NCI-H510A treated with DMSO at 0.1 percent for 48 hours (cell line): Measurements from ENCODE around the gene PHF5A.
"Not testable (repeated sequence)": the region's sequence is repeated elsewhere in the genome, so short reads cannot be mapped to it uniquely, and the experiment has no call there.

Source experiments
- DNase-seq: peaks from one replicate; lab custom pipeline; 2025; lab: John Stamatoyannopoulos, UW

Gene PHF5A

DNA sequence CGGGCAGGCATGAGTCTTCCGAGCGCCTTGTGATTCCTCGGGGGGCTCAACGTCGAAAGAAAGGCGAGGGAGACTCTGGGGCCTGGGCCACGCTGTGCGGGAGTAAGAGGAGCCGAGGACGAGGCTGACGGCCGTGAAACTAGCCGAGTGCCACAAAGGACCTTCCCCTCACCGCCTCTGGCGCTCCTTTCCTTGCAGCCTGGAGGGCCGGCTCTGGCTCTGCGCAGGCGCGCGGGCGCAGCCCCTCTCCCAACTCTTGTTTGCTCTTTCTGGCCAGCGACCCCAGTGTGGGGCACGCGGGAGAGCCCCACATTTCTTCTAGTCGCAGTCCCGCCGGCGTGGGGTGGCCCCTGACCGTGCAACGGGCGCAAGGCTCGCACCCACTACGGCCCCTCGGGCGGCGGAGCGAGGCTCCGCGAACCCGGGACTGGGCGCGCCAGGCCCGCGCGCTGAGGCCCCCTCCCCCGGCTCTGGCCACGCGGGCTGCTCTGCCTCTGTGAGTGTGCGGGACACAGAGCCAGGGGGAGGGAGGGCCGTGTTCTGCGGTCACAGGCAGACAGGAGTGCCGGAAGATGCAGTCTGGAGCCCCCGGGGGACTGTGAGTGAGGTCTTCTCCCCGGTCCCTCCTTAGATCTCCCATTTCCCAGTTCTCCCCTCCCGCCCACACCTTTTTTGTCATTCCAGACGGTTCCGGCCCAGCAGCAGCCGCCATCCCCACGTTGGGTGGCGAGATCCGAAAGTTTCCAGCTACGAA lies 20.9 kb downstream of the PHF5A start:
- DNase-seq = peak; percentile 45

- peak; percentile 76 for DNase-seq
These were observed 21.7 kb downstream of the PHF5A start, which contains the start of gene TOB2 for GRCh38 chr22:41446639-41447434. Gene TOB2, minus strand, starts transcription at chr22:41446801. Its CDS starts 9,456 bp downstream, at chr22:41437345.

GRCh38 chr22:41446057-41446501 lies 22.4 kb downstream of the PHF5A start:
- peak; percentile 3 for DNase-seq

GRCh38 chr22:41445129-41446056 lies 23.1 kb downstream of the PHF5A start:
- peak; percentile 30 for DNase-seq

GRCh38 chr22:41444360-41445128 lies 23.9 kb downstream of the PHF5A start:
- peak; percentile 88 for DNase-seq

DNA sequence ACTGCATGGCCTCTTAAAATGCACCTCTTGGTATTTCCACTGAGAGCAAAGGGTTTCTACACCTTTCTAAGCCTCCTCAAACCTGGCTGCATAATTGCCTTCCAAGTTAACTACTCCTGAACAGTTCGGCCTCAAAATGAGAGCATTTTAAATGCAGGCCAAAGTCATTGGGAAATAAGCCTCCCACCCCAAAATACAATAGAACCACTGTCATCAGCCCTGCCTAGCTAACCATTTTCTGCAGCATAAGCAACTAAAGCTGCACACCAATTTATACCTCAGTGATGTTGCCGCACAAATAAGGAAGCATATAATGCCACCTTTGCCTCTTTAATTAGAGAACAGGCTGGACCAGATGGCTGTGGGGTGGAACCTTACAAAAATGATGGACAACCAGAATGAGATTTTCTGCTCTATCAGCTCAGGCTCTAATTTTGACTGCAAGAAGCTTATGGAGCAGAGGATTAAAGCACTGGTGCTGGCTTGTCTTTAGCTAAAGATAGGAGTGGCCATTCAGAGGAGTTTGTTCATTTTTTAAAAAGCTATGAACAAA lies 26.2 kb downstream of the PHF5A start:
- DNase-seq = no peak

DNA sequence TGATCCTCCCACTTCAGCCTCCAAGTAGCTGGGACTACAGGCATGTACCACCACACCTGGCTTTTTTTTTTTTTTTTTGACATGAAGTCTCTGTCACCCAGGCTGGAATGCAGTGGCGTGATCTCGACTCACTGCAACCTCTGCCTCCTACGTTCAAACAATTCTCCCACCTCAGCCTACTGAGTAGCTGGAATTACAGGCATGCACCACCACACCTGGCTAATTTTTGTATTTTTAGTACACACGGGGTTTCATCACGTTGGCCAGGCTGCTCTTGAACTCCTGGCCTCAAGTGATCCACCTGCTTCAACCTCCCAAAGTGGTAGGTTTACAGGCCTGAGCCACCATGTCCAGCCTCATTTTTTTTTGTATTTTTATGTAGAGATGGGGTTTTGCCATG lies 28.0 kb downstream of the PHF5A start:
- not testable (repeated sequence) for DNase-seq

DNA sequence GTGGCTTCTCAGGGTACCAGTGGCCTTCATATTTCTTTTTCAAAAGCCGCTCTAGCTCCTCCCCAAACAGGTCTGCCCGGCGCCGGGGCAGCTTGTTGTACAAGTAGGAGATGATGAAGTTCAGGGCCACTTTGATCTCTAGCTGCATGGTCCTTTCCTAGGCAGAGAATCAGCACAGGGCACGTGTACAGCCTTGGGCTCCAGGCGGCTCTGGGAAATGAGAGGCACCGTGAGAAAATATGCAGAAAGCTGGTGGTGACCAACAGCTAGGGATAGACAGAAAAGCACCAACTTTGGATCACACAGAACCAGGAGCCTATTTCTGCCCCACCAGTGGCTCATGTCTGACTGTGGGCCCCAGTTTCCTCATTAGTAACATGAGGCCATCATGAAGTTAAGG lies 31.3 kb downstream of the PHF5A start:
- DNase-seq = no peak

DNA sequence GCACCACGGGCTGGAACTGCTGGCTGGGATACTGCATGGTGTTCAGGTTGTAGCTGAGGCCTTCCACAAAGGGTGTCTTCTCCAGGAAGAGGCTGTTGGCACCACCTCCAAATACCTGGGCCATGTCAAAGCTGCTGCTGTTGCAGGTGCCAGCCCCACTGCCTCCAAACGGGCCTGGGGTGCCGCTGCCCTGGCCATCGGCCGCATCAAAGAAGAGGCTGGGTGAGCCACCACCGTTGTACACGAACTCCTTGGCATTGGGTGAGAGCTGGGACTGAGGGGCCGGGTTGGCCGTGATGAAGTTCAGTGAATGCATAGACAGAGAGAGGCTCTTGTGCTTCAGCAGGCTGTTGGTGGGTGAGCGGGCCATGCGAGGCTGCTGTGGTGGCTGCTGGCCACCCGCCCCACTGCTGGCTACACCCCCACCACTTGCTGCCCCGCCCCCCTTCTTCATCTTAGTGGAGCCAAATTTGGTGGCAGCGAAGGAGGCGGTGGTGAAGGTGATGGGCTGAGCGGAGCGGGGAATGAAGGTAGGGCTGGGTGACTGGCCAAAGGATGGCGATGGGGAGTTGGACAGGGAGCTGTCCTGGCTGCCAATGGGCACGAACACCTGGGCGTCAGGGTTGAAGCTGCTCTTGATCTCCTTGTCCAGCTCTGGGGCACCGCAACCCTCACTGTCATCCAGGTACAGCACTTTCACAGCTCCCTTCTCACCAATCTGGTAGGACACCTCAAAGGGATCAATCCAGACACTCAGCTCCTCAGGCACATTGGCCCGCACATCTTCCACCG lies 32.0 kb downstream of the PHF5A start:
- DNase-seq = no peak

GRCh38 chr22:41435560-41435959 lies 32.9 kb downstream of the PHF5A start:
- DNase-seq = no peak

DNA sequence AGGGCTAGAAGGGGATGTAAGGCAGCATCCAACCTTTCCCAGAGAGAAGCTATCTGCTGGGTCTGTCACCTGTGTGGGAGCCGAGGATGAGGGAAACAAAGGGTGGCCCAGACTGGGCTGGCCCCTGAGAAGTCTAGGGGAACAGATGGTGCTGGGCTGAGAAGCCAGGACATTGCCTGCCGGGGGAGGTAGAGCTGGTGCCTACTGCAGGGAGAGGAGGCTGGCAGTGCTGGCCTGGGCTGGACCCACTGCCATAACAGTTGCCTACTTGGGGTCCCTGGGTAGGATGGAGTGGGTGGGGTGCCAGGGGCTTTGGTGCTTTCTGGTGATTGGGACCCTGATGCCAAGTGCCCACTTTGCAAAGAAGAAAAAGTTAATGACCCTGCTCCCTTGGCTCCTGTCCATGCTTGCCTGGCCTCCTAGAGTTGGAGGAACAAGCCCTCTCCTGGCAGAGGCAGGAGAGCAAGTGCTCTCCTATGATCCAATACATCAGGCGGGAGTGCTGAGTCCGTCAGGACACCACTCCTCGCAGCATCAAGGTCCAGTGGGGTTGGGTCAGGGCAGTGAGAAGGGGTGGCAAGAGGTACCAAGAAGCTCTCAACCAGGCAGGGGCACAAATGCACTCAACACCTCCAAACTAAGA lies 34.0 kb downstream of the PHF5A start:
- not testable (repeated sequence) for DNase-seq

DNA sequence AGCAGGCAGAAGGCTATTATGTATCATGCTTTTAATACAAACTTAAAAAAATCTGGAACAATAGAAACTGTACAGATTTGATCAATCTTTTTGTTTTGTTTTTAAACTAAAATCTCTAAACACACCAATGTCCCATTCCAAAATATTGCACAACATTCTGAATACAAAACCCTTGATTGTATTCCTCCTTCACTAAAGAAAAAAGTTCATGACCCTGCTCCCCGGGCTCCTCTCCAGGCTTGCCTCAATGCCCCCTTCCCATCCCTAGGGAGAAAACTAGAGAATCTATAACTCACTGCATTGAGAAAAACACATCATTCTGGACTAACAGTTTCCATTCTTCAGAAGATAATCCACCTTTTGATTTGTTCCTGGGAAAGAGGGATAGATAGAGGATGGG lies 35.0 kb downstream of the PHF5A start:
- not testable (repeated sequence) for DNase-seq

GRCh38 chr22:41431656-41432055 lies 36.8 kb downstream of the PHF5A start:
- no peak for DNase-seq

DNA sequence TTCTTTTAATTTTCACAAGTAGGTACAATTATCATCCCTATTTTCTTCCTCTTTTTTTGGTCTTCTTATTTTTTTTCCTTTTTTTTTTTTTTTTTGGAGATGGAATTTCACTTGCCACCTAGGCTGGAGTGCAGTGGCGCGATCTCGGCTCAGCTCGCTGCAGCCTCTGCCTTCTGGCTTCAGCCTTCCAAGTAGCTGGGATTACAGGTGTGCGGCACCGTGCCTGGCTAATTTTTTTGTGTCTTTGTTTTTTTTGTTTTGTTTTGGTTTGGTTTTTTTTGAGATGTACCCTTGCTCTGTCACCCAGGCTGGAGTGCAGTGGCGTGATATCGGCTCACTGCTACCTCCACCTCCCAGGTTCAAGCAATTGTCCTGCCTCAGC lies 38.5 kb downstream of the PHF5A start:
- DNase-seq = no peak

GRCh38 chr22:41429232-41429950 lies 39.1 kb downstream of the PHF5A start:
- no peak for DNase-seq

GRCh38 chr22:41425660-41426365 lies 42.7 kb downstream of the PHF5A start:
- DNase-seq = no peak

DNA sequence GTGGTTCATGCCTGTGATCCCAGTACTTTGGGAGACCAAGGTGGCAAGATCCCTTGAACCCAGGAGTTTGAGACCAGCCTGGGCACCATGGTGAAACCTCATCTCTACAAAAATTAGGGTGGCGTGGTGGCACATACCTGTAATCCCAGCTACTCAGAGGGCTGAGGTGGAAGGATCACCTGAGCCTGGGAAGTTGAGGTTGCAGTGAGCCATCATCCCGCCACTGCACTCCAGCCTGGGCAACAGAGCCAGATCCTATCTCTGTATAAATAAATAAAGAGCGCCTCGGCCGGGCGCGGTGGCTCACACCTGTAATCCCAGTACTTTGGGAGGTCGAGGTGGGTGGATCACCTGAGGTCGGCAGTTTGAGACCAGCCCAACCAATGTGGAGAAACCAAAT lies 49.8 kb downstream of the PHF5A start:
- no peak for DNase-seq

DNA sequence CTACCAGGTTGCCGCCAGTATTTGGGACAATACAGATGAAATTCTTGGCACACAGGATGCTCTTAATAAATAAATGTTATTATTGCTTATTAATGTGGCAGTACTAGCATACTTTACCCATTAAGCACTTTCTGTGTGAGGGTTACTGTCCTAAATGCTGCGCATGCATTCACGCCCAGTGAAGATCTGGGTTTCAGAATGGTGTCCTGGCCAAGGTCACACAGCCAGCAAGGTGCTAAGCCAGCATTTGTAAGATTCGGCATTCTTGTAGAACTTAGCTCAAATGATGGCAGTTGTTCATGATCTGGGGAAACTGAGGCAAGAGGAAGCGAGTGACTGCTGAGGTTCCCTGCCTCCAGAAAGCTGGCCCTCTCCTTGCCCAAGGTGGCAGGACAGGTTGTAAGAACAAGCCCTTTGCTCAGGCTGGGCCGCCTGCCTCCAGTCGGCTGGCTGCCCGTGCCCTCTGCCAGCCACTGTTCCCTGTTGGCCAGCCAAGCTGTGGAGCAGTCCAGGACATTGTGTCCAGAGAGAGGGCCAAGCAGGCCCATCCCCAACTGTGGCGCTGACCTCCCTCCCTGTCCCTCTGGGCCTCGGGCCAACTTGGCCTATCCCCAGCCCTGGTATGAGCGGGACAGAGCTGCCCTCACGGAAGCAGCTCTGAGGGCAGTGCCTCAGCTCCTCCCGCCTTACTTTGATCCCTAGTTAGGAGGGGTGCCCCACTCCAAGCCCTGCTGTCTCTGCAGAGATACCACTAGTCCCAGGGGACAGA lies 50.7 kb downstream of the PHF5A start:
- DNase-seq = no peak
